ENCODE results near the gene HBEGF. TPM values are rescaled to one million over a fixed set of nuclear protein-coding genes. Genes with fewer than 3 reads are reported as not detected.

HBEGF gene
- total RNA-seq, 2 experiments from 2014 or later: 4.7 to 20.2 TPM

DNA sequence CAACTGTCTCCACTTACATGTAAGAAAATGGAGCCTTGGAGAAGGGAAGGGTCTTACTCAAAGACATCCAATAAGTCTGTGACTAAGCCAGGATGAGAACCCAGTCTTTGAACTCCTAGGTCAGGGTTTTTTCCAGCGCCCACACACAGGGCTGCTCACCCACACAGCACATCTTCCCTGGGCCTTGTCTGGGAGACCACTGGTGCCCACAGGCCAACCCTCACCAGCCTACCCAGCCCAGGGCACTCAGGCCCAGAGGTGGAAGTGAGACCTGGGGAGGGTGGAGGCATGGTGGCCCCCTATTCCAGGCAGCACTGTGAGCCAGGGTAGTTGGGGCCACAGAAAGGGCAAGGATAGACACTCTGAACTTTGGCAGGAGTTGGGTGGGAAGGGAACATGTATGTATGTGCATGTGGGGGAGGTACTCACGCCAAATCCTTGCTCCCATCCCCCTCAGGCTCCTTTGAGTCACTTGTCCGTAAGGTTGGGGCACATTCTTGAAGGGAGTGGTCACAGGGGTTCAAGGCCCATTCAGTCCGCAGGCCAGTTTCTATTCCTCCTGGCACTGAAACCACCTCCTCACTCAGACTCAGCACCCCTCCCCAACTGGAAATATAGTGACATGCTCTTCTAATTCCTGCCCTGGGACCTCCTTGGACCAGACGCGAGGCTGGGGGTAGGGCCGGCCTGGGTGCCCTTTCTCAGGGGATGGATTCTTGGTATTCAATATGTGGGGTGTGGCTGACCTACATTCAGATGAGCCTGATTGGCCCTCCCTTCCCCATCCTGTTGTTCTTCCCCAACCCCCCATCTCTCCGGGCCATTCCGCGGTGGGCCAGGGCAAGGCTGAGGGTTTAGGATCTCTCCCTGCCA lies 10.7 kb upstream of the HBEGF start:
- DNase-seq (ENCODE audit: low spot score): no peak
- Histone ChIP-seq H3K79me2 (ENCODE audit: insufficient read depth, low read depth, low read length) (no peaks in the 10 kb centered on the region), H3K4me3 (ENCODE audit: low read depth, low read length, poor library complexity, severe bottlenecking) (no peak overlapping the region), H3K36me3 (ENCODE audit: insufficient read depth, low read length) (no peaks in the 10 kb centered on the region), H4K20me1 (ENCODE audit: insufficient read depth, low read length) (no peaks in the 10 kb centered on the region), H3K4me1 (ENCODE audit: insufficient read depth, low read length, poor library complexity, severe bottlenecking) (peaks cover 6% of the 10 kb centered on the region), H3K4me2 (ENCODE audit: low read length) (peak overlapping the region; percentile 36), H3K9me3 (ENCODE audit: low read length) (no peaks in the 10 kb centered on the region), H3K9me2 (ENCODE audit: insufficient read depth, low read length) (no peaks in the 10 kb centered on the region), H2AFZ (ENCODE audit: low read length) (peak overlapping the region; percentile 56; the same call in 1 of the 2 replicates), H3K27ac (ENCODE audit: low read depth, low read length, poor library complexity, severe bottlenecking) (no peak overlapping the region)
- POLR2A ChIA-PET: interaction anchor here (1.0 to 2.1 kb wide), 2 partner anchors 86 to 290 kb away, joined by 3 to 5 read pairs; partner anchors contain the start of genes IK and NDUFA2
- BruUV-seq (replicated peaks): no TSS peak
- CTCF ChIA-PET (ENCODE audit: unreplicated experiment): no interaction called here
- TF ChIP-seq, protein P1, sequence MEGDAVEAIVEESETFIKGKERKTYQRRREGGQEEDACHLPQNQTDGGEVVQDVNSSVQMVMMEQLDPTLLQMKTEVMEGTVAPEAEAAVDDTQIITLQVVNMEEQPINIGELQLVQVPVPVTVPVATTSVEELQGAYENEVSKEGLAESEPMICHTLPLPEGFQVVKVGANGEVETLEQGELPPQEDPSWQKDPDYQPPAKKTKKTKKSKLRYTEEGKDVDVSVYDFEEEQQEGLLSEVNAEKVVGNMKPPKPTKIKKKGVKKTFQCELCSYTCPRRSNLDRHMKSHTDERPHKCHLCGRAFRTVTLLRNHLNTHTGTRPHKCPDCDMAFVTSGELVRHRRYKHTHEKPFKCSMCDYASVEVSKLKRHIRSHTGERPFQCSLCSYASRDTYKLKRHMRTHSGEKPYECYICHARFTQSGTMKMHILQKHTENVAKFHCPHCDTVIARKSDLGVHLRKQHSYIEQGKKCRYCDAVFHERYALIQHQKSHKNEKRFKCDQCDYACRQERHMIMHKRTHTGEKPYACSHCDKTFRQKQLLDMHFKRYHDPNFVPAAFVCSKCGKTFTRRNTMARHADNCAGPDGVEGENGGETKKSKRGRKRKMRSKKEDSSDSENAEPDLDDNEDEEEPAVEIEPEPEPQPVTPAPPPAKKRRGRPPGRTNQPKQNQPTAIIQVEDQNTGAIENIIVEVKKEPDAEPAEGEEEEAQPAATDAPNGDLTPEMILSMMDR (conservative IDR thresholded peaks at IDR 0.05; ENCODE audit: low read length): no peak
- no peak for TF ChIP-seq EZH2phosphoT487 (IDR thresholded peaks at IDR 0.05; ENCODE audit: borderline replicate concordance, low read depth, low read length)
- intact Hi-C loops (cut with micrococcal nuclease; ENCODE audit: unreplicated experiment): loop anchor here (1.0 kb wide), 2 partner anchors 113 to 117 kb away; no protein-coding TSS in a partner anchor

DNA sequence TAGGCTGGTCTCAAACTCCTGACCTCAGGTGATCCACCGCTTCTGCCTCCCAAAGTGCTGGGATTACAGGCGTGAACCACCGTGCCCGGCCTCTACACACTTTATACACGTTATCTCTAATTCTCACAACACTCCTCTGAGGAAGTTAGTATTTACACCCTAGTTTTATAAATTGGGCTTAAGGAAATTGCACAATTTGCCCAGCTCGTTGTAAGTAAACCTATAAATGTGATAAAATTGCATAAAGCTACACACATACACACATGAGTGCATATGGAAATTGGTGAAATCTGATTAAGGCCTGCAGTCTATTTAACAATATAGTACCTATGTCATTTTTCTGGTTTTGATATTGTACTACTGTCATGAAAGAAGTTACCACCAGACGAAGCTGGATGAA lies 9.1 kb upstream of the HBEGF start:
- no peaks in the 10 kb centered on the region for H4K20me1 ChIP-seq (ENCODE audit: insufficient read depth, low read length)
- no peaks in the 10 kb centered on the region for H3K9me3 ChIP-seq (ENCODE audit: low read length)
- ChIA-PET POLR2A (interaction anchor here (1.0 to 5.6 kb wide), 5 partner anchors 9 to 292 kb away, joined by 3 to 47 read pairs (median 5); partner anchors contain the start of genes HBEGF, IK and NDUFA2), CTCF (ENCODE audit: unreplicated experiment) (interaction anchor here (0.8 to 4.8 kb wide), 3 partner anchors 112 to 234 kb away, joined by 3 to 40 read pairs (median 4); no protein-coding TSS in a partner anchor)
- no peaks in the 10 kb centered on the region for H3K9me2 ChIP-seq (ENCODE audit: insufficient read depth, low read length)
- H3K4me1 ChIP-seq (ENCODE audit: insufficient read depth, low read length, poor library complexity, severe bottlenecking): peaks cover 11% of the 10 kb centered on the region
- H3K79me2 ChIP-seq (ENCODE audit: insufficient read depth, low read depth, low read length): no peaks in the 10 kb centered on the region
- no peak overlapping the region for H2AFZ ChIP-seq (ENCODE audit: low read length)
- H3K4me3 ChIP-seq (ENCODE audit: low read depth, low read length, poor library complexity, severe bottlenecking): no peak overlapping the region
- no peak for DNase-seq (ENCODE audit: low spot score)
- no TSS peak for BruUV-seq (replicated peaks)
- H3K4me2 ChIP-seq (ENCODE audit: low read length): no peak overlapping the region
- no peaks in the 10 kb centered on the region for H3K36me3 ChIP-seq (ENCODE audit: insufficient read depth, low read length)
- no peak overlapping the region for H3K27ac ChIP-seq (ENCODE audit: low read depth, low read length, poor library complexity, severe bottlenecking)
- intact Hi-C loops (cut with micrococcal nuclease; ENCODE audit: unreplicated experiment): no loop called here
- TF ChIP-seq EZH2phosphoT487 (IDR thresholded peaks at IDR 0.05; ENCODE audit: borderline replicate concordance, low read depth, low read length): no peak
- TF ChIP-seq, protein P1 (conservative IDR thresholded peaks at IDR 0.05; ENCODE audit: low read length): no peak
